Measurements from ENCODE around the gene SLC13A4. TPM values are rescaled to one million over a fixed set of nuclear protein-coding genes. Genes with fewer than 3 reads are reported as not detected.

SLC13A4 gene
- total RNA-seq, 1 experiment from 2014 or later, result not detected

GRCh38 chr7:135747366-135747765 lies 19.4 kb upstream of the SLC13A4 start:
- CTCF ChIA-PET, result no interaction called here
- intact Hi-C loops (cut with micrococcal nuclease; ENCODE audit: unreplicated experiment), result no loop called here
- no peak for DNase-seq (ENCODE audit: low spot score)
- no peak overlapping the region for H3K27ac ChIP-seq (ENCODE audit: low read depth, low read length, poor library complexity, severe bottlenecking)
- no peaks in the 10 kb centered on the region for H3K9me3 ChIP-seq (ENCODE audit: low read depth, low read length, poor library complexity, severe bottlenecking)
- POLR2A ChIA-PET (ENCODE audit: low non-redundant PET), result interaction anchor here (0.5 kb wide), 1 partner anchor 9 kb away, joined by 5 read pairs; no protein-coding TSS in a partner anchor
- H3K36me3 ChIP-seq (ENCODE audit: insufficient read depth, low read length, poor library complexity, severe bottlenecking), result no peaks in the 10 kb centered on the region
- no TSS peak for BruUV-seq (replicated peaks)
- H3K4me1 ChIP-seq (ENCODE audit: insufficient read depth, low read length, poor library complexity, severe bottlenecking), result no peaks in the 10 kb centered on the region
- H3K4me3 ChIP-seq (ENCODE audit: low read depth, low read length, poor library complexity, severe bottlenecking), result no peak overlapping the region
- no peak for TF ChIP-seq CTCF (conservative IDR thresholded peaks at IDR 0.05; ENCODE audit: low read depth, low read length)
- no peak for TF ChIP-seq EZH2 (IDR thresholded peaks at IDR 0.05; ENCODE audit: borderline replicate concordance, low read depth, low read length, poor library complexity, severe bottlenecking)
- peaks cover 52% of the 10 kb centered on the region for H3K27me3 ChIP-seq (replicated peaks; ENCODE audit: insufficient read depth, low read depth, low read length, poor library complexity)

- Histone ChIP-seq H3K4me3 (ENCODE audit: low read depth, low read length, poor library complexity, severe bottlenecking) (no peak overlapping the region), H3K36me3 (ENCODE audit: insufficient read depth, low read length, poor library complexity, severe bottlenecking) (no peaks in the 10 kb centered on the region), H3K9me3 (ENCODE audit: low read depth, low read length, poor library complexity, severe bottlenecking) (no peaks in the 10 kb centered on the region), H3K27ac (ENCODE audit: low read depth, low read length, poor library complexity, severe bottlenecking) (no peak overlapping the region), H3K4me1 (ENCODE audit: insufficient read depth, low read length, poor library complexity, severe bottlenecking) (no peaks in the 10 kb centered on the region), H3K27me3 (replicated peaks; ENCODE audit: insufficient read depth, low read depth, low read length, poor library complexity) (peaks cover 59% of the 10 kb centered on the region)
- no TSS peak for BruUV-seq (replicated peaks)
- intact Hi-C loops (cut with micrococcal nuclease; ENCODE audit: unreplicated experiment), result no loop called here
- TF ChIP-seq EZH2 (IDR thresholded peaks at IDR 0.05; ENCODE audit: borderline replicate concordance, low read depth, low read length, poor library complexity, severe bottlenecking) (no peak), CTCF (conservative IDR thresholded peaks at IDR 0.05; ENCODE audit: low read depth, low read length) (no peak)
- DNase-seq (ENCODE audit: low spot score), result no peak
- POLR2A ChIA-PET (ENCODE audit: low non-redundant PET), result interaction anchor here (0.6 kb wide), 1 partner anchor 843 kb away, joined by 3 read pairs; no protein-coding TSS in a partner anchor
- CTCF ChIA-PET, result no interaction called here
These were observed 17.8 kb upstream of the SLC13A4 start for GRCh38 chr7:135745703-135746312.

- no peak for TF ChIP-seq EZH2 (IDR thresholded peaks at IDR 0.05; ENCODE audit: borderline replicate concordance, low read depth, low read length, poor library complexity, severe bottlenecking)
- no peak for TF ChIP-seq CTCF (conservative IDR thresholded peaks at IDR 0.05; ENCODE audit: low read depth, low read length)
- H3K4me1 ChIP-seq (ENCODE audit: insufficient read depth, low read length, poor library complexity, severe bottlenecking), result no peaks in the 10 kb centered on the region
- H3K36me3 ChIP-seq (ENCODE audit: insufficient read depth, low read length, poor library complexity, severe bottlenecking), result no peaks in the 10 kb centered on the region
- ChIA-PET CTCF (interaction anchor here (0.7 kb wide), 1 partner anchor 17 kb away, joined by 3 read pairs; the partner anchor contains the start of gene SLC13A4), POLR2A (ENCODE audit: low non-redundant PET) (no interaction called here)
- intact Hi-C loops (cut with micrococcal nuclease; ENCODE audit: unreplicated experiment), result no loop called here
- no peaks in the 10 kb centered on the region for H3K9me3 ChIP-seq (ENCODE audit: low read depth, low read length, poor library complexity, severe bottlenecking)
- no peak overlapping the region for H3K4me3 ChIP-seq (ENCODE audit: low read depth, low read length, poor library complexity, severe bottlenecking)
- no TSS peak for BruUV-seq (replicated peaks)
- H3K27me3 ChIP-seq (replicated peaks; ENCODE audit: insufficient read depth, low read depth, low read length, poor library complexity), result peaks cover 63% of the 10 kb centered on the region
- DNase-seq (ENCODE audit: low spot score), result no peak
- no peak overlapping the region for H3K27ac ChIP-seq (ENCODE audit: low read depth, low read length, poor library complexity, severe bottlenecking)
These were observed 17.1 kb upstream of the SLC13A4 start for GRCh38 chr7:135744938-135745702.
